ENCODE measurements around the gene MCTP2.

MCTP2 gene

DNA sequence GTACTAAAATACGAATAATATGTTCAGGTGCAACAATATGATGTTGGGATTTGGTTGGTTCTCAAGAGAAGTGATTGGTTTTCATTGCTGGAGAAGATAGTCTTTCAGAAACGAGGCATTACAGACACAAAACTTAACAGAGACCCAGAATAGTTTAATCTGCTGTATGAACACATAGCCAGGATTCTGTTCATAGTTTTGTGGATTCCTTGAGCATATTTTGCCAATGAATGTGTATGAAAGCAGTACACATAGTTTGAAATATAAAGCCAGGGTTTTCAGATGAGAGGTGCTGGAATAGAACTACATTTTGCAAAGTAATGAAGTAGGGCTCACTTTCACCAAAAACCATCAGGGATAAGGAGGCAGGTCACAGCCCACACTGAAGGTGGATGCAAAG is 5.7 kb upstream of the MCTP2 start:
- DNase-seq (ENCODE audit: insufficient read length, low spot score) (no peak), FAIRE-seq (no peak)
- no peak for TF ChIP-seq POLR2A (IDR thresholded peaks at IDR 0.05; ENCODE audit: low read depth, low read length)

DNA sequence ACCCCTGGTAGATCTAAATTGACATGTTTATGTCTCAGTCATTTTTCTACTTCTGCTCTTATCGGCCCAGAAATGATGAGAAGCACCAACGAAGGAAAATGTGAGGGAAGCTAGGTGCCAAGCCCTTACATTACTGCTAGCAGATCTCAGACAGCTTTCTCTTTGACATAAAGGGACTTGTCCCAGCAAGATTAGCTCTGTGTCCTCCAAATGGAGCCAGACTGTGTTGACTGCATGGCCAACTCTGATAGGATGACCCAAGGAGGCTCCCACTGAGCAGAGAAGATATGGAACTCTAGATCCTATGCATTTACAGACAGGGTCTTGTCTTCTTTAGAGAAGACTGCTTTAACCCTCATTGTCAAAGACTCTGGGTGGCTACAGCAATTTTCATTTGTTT is 2.8 kb upstream of the MCTP2 start:
- FAIRE-seq (no peak), DNase-seq (ENCODE audit: insufficient read length, low spot score) (no peak)
- TF ChIP-seq POLR2A (IDR thresholded peaks at IDR 0.05; ENCODE audit: low read depth, low read length), result no peak

GRCh38 chr15:94229591-94230369 is 1.6 kb upstream of the MCTP2 start:
- no peak for TF ChIP-seq POLR2A (IDR thresholded peaks at IDR 0.05; ENCODE audit: low read depth, low read length)
- no peak for FAIRE-seq
- no peak for DNase-seq (ENCODE audit: insufficient read length, low spot score)

DNA sequence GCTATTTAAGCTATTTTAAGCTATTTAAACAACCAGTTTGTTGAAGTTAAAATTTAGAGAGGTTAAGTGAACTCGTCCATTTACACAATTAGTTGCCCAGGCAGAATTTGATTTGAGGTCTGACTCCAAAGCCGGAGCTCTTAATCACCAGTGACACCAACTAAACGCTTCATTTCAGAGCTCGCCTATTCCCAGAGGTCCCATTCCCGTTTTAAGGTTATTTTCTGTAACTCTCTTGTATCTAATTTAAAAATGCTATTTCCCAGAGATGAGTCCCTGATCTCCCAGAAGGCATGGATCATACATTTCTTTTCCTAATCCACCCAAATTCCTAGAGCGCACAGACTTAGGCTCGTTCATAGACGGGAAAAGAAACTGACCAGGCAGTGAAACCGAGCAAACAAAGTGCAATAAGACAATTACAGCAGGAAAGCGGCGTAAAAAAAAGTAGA is 904 bp upstream of the MCTP2 start:
- no peak for FAIRE-seq
- DNase-seq (ENCODE audit: insufficient read length, low spot score), result no peak
- TF ChIP-seq POLR2A (IDR thresholded peaks at IDR 0.05; ENCODE audit: low read depth, low read length), result no peak

DNA sequence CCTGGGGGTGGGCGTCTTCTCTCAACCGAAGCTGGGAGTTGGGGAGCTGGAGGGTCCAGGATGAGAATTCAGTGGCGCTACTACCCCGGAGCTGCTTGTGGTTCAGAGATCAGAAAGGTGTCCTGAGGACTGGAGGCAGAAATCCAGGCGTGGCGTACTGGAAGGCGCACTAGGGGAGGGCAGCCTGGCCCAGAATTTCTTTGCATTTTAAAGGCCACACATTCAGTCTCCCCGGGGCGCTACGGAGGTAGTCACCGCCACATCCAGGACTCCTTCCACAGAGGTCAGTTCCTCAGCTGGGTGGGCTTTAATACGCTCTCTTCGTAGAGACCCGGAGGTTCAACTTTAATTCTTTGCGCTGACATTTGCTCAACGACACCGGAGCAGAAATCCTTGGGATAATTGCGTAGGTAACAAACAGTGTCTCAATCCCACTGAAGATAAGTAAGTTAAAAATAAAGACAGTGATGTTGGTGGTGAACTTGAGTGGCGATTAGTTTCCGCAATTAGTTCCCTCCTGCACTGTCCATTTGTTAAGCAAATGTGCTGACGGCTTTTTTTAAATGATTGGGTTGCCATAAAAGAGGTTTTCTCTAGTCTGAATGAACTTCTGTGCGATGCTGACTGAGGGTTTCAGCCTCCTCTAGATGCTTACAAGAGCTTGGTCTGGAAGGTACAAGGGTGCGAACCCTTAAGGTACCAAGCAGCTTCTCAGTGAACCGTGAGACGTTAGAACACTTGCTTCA is 535 bp downstream of the MCTP2 start:
- FAIRE-seq, result no peak
- DNase-seq (ENCODE audit: insufficient read length, low spot score), result no peak
- TF ChIP-seq POLR2A (IDR thresholded peaks at IDR 0.05; ENCODE audit: low read depth, low read length), result no peak

GRCh38 chr15:94233441-94233840 is 2.1 kb downstream of the MCTP2 start:
- FAIRE-seq (no peak), DNase-seq (ENCODE audit: insufficient read length, low spot score) (no peak)
- TF ChIP-seq POLR2A (IDR thresholded peaks at IDR 0.05; ENCODE audit: low read depth, low read length), result no peak

GRCh38 chr15:94234300-94234699 is 2.9 kb downstream of the MCTP2 start:
- no peak for TF ChIP-seq POLR2A (IDR thresholded peaks at IDR 0.05; ENCODE audit: low read depth, low read length)
- FAIRE-seq (no peak), DNase-seq (ENCODE audit: insufficient read length, low spot score) (no peak)

- no peak for TF ChIP-seq POLR2A (IDR thresholded peaks at IDR 0.05; ENCODE audit: low read depth, low read length)
- FAIRE-seq, result no peak
- no peak for DNase-seq (ENCODE audit: insufficient read length, low spot score)
These were observed 3.7 kb downstream of the MCTP2 start for GRCh38 chr15:94235041-94235440.

DNA sequence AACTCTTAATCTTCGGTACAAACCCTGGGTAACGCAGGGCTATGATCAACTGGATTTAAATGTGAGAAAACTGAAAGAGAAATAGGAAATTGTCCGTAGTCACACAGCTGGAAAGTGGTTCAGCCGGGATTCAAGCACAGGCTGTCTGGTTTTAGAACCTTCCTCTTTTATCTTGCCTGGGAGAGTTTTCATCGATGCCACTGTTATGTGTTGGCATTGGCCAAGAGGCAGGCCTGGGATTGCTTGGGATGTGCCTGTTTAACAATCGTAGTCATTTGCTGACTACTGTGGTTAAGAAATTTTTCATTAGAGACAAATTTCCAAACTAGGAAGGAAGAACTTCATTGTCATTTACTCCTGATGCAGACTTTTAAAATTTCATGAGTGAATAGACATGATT is 4.3 kb downstream of the MCTP2 start:
- no peak for TF ChIP-seq POLR2A (IDR thresholded peaks at IDR 0.05; ENCODE audit: low read depth, low read length)
- no peak for FAIRE-seq

GRCh38 chr15:94236608-94237007 is 5.2 kb downstream of the MCTP2 start:
- FAIRE-seq (no peak), DNase-seq (ENCODE audit: insufficient read length, low spot score) (no peak)
- no peak for TF ChIP-seq POLR2A (IDR thresholded peaks at IDR 0.05; ENCODE audit: low read depth, low read length)

More for the DNA sequence above, 4.3 kb downstream of the MCTP2 start:
- DNase-seq (ENCODE audit: insufficient read length, low spot score), result no peak

DNA sequence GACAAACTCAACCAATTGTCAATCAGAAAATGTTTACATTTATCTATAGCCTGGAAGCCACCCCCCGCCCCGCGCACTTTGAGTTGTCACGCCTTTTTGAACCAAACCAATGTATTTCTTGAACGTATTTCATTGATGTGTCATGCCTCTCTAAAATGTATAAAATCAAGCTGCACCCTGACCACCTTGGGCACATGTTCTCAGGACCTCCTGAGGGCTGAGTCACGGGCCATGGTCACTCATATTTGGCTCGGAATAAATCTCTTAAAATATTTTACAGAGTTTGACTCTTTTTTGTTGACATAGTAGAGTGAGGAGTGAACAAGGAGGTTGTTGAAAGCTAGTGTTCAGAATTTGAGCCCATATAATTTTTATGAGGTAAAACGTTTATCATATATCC is 6.5 kb downstream of the MCTP2 start:
- DNase-seq (ENCODE audit: insufficient read length, low spot score) (no peak), FAIRE-seq (no peak)
- TF ChIP-seq POLR2A (IDR thresholded peaks at IDR 0.05; ENCODE audit: low read depth, low read length), result no peak

GRCh38 chr15:94238539-94239118 is 7.3 kb downstream of the MCTP2 start:
- TF ChIP-seq POLR2A (IDR thresholded peaks at IDR 0.05; ENCODE audit: low read depth, low read length), result no peak
- no peak for DNase-seq (ENCODE audit: insufficient read length, low spot score)
- no peak for FAIRE-seq

GRCh38 chr15:94239474-94239873 is 8.1 kb downstream of the MCTP2 start:
- no peak for TF ChIP-seq POLR2A (IDR thresholded peaks at IDR 0.05; ENCODE audit: low read depth, low read length)
- FAIRE-seq, result no peak
- no peak for DNase-seq (ENCODE audit: insufficient read length, low spot score)

GRCh38 chr15:94240480-94240879 is 9.1 kb downstream of the MCTP2 start:
- FAIRE-seq (no peak), DNase-seq (ENCODE audit: insufficient read length, low spot score) (no peak)
- TF ChIP-seq POLR2A (IDR thresholded peaks at IDR 0.05; ENCODE audit: low read depth, low read length), result no peak
